Memory B cell (primary cell): Measurements from ENCODE around the gene TTC12.

Source experiments
- ATAC-seq: fragments of 150-1000 bp; cut with Tn5 transposase; 2 replicates; pipeline ENCODE4 v1.10.0; 2021; ENCODE audit warnings: low read depth, mild to moderate bottlenecking, moderate library complexity
- DNase-seq, 2 donors: peaks; one replicate each; pipeline ENCODE4 v3.0.0; 2022; ENCODE audit warnings: low spot score in 2 of 2
- H3K27ac Mint-ChIP-seq: one replicate; pipeline ENCODE4 v1.8.0; 2022; ENCODE audit warnings: mild to moderate bottlenecking, moderate library complexity, mixed read lengths
- H3K27me3 Mint-ChIP-seq: one replicate; pipeline ENCODE4 v1.8.0; 2022; ENCODE audit warnings: mixed read lengths
- H3K36me3 Mint-ChIP-seq: one replicate; pipeline ENCODE4 v1.8.0; 2022; ENCODE audit warnings: mild to moderate bottlenecking, mixed read lengths
- H3K4me1 Mint-ChIP-seq: one replicate; pipeline ENCODE4 v1.8.0; 2022; ENCODE audit warnings: mixed read lengths
- H3K4me3 Mint-ChIP-seq: one replicate; pipeline ENCODE4 v1.8.0; 2022; ENCODE audit warnings: mild to moderate bottlenecking, moderate library complexity, mixed read lengths
- H3K9me3 Mint-ChIP-seq: one replicate; pipeline ENCODE4 v1.8.0; 2022; ENCODE audit warnings: mixed read lengths

The TTC12 gene

GRCh38 chr11:113351480-113351879 lies 37.1 kb downstream of the TTC12 start:
- Mint-ChIP-seq H3K4me1 (no peaks in the 10 kb centered on the region), H3K27me3 (no peaks in the 10 kb centered on the region), H3K4me3 (no peak overlapping the region), H3K36me3 (peaks cover 63% of the 10 kb centered on the region), H3K27ac (no peak overlapping the region), H3K9me3 (peaks cover 12% of the 10 kb centered on the region)
- no peak for DNase-seq
- ATAC-seq: no peak

GRCh38 chr11:113356203-113356602 lies 41.8 kb downstream of the TTC12 start:
- no peaks in the 10 kb centered on the region for H3K4me1 Mint-ChIP-seq
- H3K27ac Mint-ChIP-seq: no peak overlapping the region
- H3K36me3 Mint-ChIP-seq: peaks cover 76% of the 10 kb centered on the region
- H3K27me3 Mint-ChIP-seq: no peaks in the 10 kb centered on the region
- ATAC-seq (no peak), DNase-seq (no peak)
- no peak overlapping the region for H3K4me3 Mint-ChIP-seq
- H3K9me3 Mint-ChIP-seq: peaks cover 16% of the 10 kb centered on the region

DNA sequence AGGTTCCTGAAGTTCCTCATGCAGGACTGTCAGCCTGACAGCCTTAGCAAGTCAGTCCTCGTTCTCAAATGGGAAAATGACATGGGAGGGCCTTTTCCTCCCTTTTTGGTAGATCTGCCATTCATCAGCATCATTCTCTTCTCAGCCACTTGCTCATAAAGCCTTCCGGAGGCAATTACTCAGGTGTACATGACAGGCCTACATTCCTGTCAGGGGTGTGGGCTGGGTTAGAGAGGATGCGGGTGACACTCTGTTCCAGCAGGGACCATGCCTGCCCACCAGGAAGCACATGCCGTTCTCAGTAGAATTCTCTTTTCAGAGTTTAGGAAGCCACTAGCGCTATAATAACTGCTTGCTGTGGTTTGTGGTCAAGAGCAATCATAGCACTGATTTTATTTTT lies 49.0 kb downstream of the TTC12 start:
- Mint-ChIP-seq H3K27me3 (no peaks in the 10 kb centered on the region), H3K4me3 (no peak overlapping the region), H3K36me3 (peaks cover 62% of the 10 kb centered on the region), H3K4me1 (no peaks in the 10 kb centered on the region), H3K27ac (no peak overlapping the region), H3K9me3 (no peaks in the 10 kb centered on the region)
- DNase-seq (no peak), ATAC-seq (no peak)

- peaks cover 59% of the 10 kb centered on the region for H3K36me3 Mint-ChIP-seq
- no peaks in the 10 kb centered on the region for H3K4me1 Mint-ChIP-seq
- no peaks in the 10 kb centered on the region for H3K27me3 Mint-ChIP-seq
- H3K4me3 Mint-ChIP-seq: no peak overlapping the region
- H3K9me3 Mint-ChIP-seq: no peaks in the 10 kb centered on the region
- ATAC-seq: no peak
- DNase-seq: no peak
- no peak overlapping the region for H3K27ac Mint-ChIP-seq
These were observed 49.7 kb downstream of the TTC12 start for GRCh38 chr11:113363996-113364641.

GRCh38 chr11:113365895-113366294 lies 51.5 kb downstream of the TTC12 start:
- ATAC-seq: no peak
- no peak overlapping the region for H3K27ac Mint-ChIP-seq

GRCh38 chr11:113369411-113369810 lies 55.0 kb downstream of the TTC12 start:
- Mint-ChIP-seq H3K4me3 (no peak overlapping the region), H3K9me3 (no peaks in the 10 kb centered on the region), H3K36me3 (peaks cover 44% of the 10 kb centered on the region), H3K4me1 (no peaks in the 10 kb centered on the region), H3K27me3 (no peaks in the 10 kb centered on the region), H3K27ac (no peak overlapping the region)
- DNase-seq (no peak), ATAC-seq (no peak)

More at GRCh38 chr11:113365895-113366294, 51.5 kb downstream of the TTC12 start:
- Mint-ChIP-seq H3K27me3 (no peaks in the 10 kb centered on the region), H3K36me3 (peaks cover 55% of the 10 kb centered on the region), H3K4me1 (no peaks in the 10 kb centered on the region), H3K4me3 (no peak overlapping the region), H3K9me3 (no peaks in the 10 kb centered on the region)
- no peak for DNase-seq

GRCh38 chr11:113370634-113371033 lies 56.3 kb downstream of the TTC12 start:
- DNase-seq (no peak), ATAC-seq (no peak)
- no peak overlapping the region for H3K27ac Mint-ChIP-seq
- no peaks in the 10 kb centered on the region for H3K27me3 Mint-ChIP-seq
- peaks cover 4% of the 10 kb centered on the region for H3K4me1 Mint-ChIP-seq
- no peaks in the 10 kb centered on the region for H3K9me3 Mint-ChIP-seq
- peaks cover 40% of the 10 kb centered on the region for H3K36me3 Mint-ChIP-seq
- H3K4me3 Mint-ChIP-seq: no peak overlapping the region

DNA sequence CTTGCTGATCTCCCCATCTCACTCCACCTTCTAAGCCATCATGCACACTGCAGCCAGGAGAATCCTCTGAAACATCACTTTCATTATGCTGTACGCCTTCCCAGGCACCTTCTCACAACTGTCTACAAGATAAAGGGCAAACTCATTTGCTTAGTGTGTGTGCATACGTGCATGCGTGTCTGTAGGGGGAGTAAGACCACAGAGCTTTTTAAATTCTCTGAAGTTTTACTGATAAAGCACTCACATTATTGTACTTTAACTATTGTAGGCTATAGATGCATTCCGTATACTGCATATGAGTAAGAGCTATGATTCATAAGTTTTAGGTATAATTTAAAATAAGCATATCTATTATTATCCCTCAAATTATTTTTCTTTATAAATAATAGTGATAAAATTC lies 57.9 kb downstream of the TTC12 start:
- no peaks in the 10 kb centered on the region for H3K27me3 Mint-ChIP-seq
- no peak for ATAC-seq
- no peaks in the 10 kb centered on the region for H3K9me3 Mint-ChIP-seq

GRCh38 chr11:113373306-113373705 lies 58.9 kb downstream of the TTC12 start:
- no peaks in the 10 kb centered on the region for H3K9me3 Mint-ChIP-seq
- no peak overlapping the region for H3K27ac Mint-ChIP-seq
- ATAC-seq: no peak
- peaks cover 26% of the 10 kb centered on the region for H3K36me3 Mint-ChIP-seq
- H3K4me3 Mint-ChIP-seq: no peak overlapping the region
- peaks cover 17% of the 10 kb centered on the region for H3K4me1 Mint-ChIP-seq
- H3K27me3 Mint-ChIP-seq: no peaks in the 10 kb centered on the region
- no peak for DNase-seq

More for the DNA sequence above, 57.9 kb downstream of the TTC12 start:
- H3K4me3 Mint-ChIP-seq: no peak overlapping the region
- peaks cover 17% of the 10 kb centered on the region for H3K4me1 Mint-ChIP-seq
- H3K36me3 Mint-ChIP-seq: peaks cover 31% of the 10 kb centered on the region
- peak overlapping the region; percentile 5 for H3K27ac Mint-ChIP-seq
- DNase-seq: no peak

- Mint-ChIP-seq H3K27ac (peak overlapping the region; percentile 46), H3K27me3 (no peaks in the 10 kb centered on the region), H3K36me3 (peaks cover 25% of the 10 kb centered on the region), H3K4me3 (no peak overlapping the region), H3K4me1 (peaks cover 17% of the 10 kb centered on the region), H3K9me3 (no peaks in the 10 kb centered on the region)
- DNase-seq: no peak
- ATAC-seq: no peak
These were observed 59.7 kb downstream of the TTC12 start for GRCh38 chr11:113373981-113374560.

GRCh38 chr11:113375402-113375801 lies 61.0 kb downstream of the TTC12 start:
- H3K4me1 Mint-ChIP-seq: peaks cover 17% of the 10 kb centered on the region
- H3K36me3 Mint-ChIP-seq: peaks cover 28% of the 10 kb centered on the region
- H3K4me3 Mint-ChIP-seq: no peak overlapping the region

GRCh38 chr11:113376156-113376555 lies 61.8 kb downstream of the TTC12 start:
- H3K27me3 Mint-ChIP-seq: no peaks in the 10 kb centered on the region
- peak; percentile 98 for ATAC-seq
- peak overlapping the region; percentile 5 for H3K4me3 Mint-ChIP-seq
- H3K36me3 Mint-ChIP-seq: peaks cover 28% of the 10 kb centered on the region
- no peaks in the 10 kb centered on the region for H3K9me3 Mint-ChIP-seq
- peak in 1 of 2 donors; percentile 42 for DNase-seq
- peak overlapping the region; percentile 89 for H3K27ac Mint-ChIP-seq
- H3K4me1 Mint-ChIP-seq: peaks cover 17% of the 10 kb centered on the region

More at GRCh38 chr11:113375402-113375801, 61.0 kb downstream of the TTC12 start:
- DNase-seq (no peak), ATAC-seq (no peak)
- H3K27ac Mint-ChIP-seq: peak overlapping the region; percentile 89
- H3K9me3 Mint-ChIP-seq: no peaks in the 10 kb centered on the region
- no peaks in the 10 kb centered on the region for H3K27me3 Mint-ChIP-seq

DNA sequence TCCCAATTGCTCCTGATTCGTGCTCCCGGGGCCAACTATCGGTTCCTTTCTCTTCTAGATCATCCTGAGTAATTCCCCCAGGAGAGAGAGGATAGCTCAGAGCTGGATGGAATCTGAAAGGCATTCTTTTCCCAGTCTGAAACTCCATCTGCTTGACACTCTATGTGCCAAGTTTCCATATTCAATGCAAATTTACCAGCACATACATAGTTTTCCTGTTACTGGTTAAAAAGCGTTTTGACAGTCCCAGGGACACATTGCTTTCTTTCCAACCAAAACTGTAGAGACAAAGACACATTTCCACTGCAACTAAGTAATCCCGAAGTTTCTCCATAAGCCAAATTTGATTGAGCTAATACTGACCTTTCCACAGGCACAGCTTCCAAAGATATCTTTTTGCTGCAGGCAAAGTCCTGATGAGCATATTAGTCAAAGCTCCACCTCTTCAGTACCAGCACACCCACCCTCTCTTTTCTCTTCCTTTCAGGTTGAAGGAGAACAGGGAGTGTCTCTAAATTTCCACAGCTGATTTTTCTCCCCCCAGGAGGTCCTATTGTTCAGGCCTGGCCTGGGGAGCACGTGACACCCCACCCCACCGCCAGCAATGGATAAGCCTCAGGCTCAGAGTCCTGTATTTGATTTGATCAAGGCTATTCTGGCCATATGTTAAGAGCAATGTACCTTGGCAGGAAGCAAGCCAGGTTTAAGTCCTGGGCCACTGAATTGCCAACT lies 63.5 kb downstream of the TTC12 start:
- H3K4me3 Mint-ChIP-seq: no peak overlapping the region
- ATAC-seq (no peak), DNase-seq (no peak)
- H3K4me1 Mint-ChIP-seq: peaks cover 17% of the 10 kb centered on the region
- peaks cover 23% of the 10 kb centered on the region for H3K36me3 Mint-ChIP-seq
- H3K9me3 Mint-ChIP-seq: no peaks in the 10 kb centered on the region
- H3K27ac Mint-ChIP-seq: peak overlapping the region; percentile 89
- H3K27me3 Mint-ChIP-seq: no peaks in the 10 kb centered on the region

- H3K27me3 Mint-ChIP-seq: no peaks in the 10 kb centered on the region
- ATAC-seq (no peak), DNase-seq (no peak)
- H3K4me3 Mint-ChIP-seq: no peak overlapping the region
- peaks cover 17% of the 10 kb centered on the region for H3K4me1 Mint-ChIP-seq
- no peak overlapping the region for H3K27ac Mint-ChIP-seq
- peaks cover 20% of the 10 kb centered on the region for H3K36me3 Mint-ChIP-seq
- H3K9me3 Mint-ChIP-seq: no peaks in the 10 kb centered on the region
These were observed 64.3 kb downstream of the TTC12 start for GRCh38 chr11:113378692-113379091.
